ENCODE data around the gene MAP3K4.

The MAP3K4 gene

DNA sequence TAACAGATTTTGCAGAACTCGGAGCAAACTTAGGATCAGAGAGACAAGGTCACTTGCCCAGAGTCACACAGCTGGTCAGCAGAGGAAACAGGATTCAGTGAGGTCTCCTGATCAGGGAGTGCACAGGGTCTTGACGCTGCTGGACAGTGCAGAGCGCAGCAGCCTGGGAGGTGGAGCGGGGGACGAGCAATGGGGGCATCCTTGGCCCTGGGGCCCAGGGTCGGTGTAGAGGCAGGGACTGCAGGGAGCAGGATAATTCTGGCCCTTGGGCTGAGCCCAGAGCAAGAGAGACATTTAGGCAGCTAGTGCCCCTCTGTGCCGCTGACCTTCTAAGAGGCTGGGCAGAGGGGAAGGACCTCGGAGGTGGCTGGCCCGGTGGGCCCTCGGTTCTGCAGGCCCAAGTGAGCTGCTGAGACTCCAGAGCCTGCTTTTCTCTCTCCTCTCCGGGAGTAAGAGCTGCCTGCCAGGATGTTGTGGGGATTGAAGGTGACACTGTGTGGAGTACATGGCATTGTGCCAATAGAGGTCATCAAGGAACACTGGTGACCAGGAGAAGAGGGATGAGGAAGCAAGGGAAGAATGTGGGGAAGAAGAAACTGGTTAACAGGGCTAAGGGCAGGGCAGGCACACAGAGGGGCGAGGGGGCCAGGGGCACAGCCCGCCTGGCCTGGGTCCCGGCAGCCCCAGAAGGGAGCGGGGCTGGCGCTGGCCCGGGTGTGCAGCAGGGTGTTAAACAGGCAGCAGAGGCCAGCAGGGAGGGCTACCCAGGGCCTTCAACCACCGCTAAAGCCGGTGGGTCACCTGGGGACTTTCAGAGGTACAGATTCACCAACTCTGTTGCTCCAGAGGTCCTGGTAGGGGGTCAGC, 160.3 kb downstream of the MAP3K4 start:
- Histone ChIP-seq H3K4me1 (ENCODE audit: control insufficient read depth, insufficient read depth, low read length) (no peaks in the 10 kb centered on the region), H3K9ac (ENCODE audit: low read length) (no peak overlapping the region), H3K27me3 (ENCODE audit: control insufficient read depth, insufficient read depth, low read length) (no peaks in the 10 kb centered on the region), H3K9me3 (ENCODE audit: control insufficient read depth, insufficient read depth, low read depth, low read length) (no peaks in the 10 kb centered on the region; the same call in 1 of the 2 replicates), H3K4me3 (ENCODE audit: low read depth, low read length) (no peak overlapping the region), H3K36me3 (ENCODE audit: control insufficient read depth, insufficient read depth, low read length) (peaks cover 71% of the 10 kb centered on the region), H3K27ac (ENCODE audit: low read depth, low read length) (no peak overlapping the region)

- H3K4me3 ChIP-seq (ENCODE audit: low read depth, low read length) = no peak overlapping the region
- no peaks in the 10 kb centered on the region for H3K4me1 ChIP-seq (ENCODE audit: control insufficient read depth, insufficient read depth, low read length)
- H3K9ac ChIP-seq (ENCODE audit: low read length) = no peak overlapping the region
- H3K36me3 ChIP-seq (ENCODE audit: control insufficient read depth, insufficient read depth, low read length) = peaks cover 72% of the 10 kb centered on the region
- no peak overlapping the region for H3K27ac ChIP-seq (ENCODE audit: low read depth, low read length)
- no peaks in the 10 kb centered on the region for H3K27me3 ChIP-seq (ENCODE audit: control insufficient read depth, insufficient read depth, low read length)
- H3K9me3 ChIP-seq (ENCODE audit: control insufficient read depth, insufficient read depth, low read depth, low read length) = peaks cover 4% of the 10 kb centered on the region; the same call in 1 of the 2 replicates
Observed at GRCh38 chr6:161152527-161152862, 160.9 kb downstream of the MAP3K4 start.

DNA sequence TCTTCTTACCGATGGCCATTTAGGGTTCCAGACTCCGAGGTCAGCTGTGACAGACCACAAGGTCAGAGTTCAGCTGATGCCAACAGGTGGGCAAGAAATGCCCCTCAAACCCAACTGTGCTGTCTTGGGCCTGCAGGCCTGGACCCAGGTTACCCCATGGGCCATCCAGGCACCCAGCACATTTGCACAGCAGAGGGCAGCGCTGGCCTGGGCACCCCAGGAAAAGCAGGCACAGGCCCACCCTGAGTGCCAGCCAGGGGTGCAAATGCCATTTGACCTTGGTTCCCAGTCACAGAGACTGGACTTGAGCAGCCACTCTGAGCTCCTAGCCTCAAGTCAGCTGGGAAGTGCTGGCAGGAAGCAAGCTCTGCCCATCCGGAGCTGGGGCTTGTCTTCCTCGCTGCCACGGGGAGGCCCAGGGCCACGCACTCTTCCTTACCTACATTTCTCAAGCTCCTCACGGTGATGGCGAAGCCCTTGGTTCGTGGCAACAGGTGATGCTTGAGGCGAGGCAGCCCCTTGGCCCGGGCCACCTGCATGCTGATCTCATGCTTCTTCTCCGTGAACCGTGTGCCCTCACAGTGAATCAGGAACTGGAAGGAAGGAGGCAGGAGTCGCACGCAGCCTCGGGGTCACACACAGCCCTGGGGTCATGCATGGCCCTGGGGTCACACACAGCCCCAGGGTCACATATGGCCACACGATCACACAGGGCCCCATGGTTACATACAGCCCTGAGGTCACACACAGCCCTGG, 161.5 kb downstream of the MAP3K4 start:
- no peaks in the 10 kb centered on the region for H3K4me1 ChIP-seq (ENCODE audit: control insufficient read depth, insufficient read depth, low read length)
- H3K9ac ChIP-seq (ENCODE audit: low read length) = no peak overlapping the region
- peaks cover 71% of the 10 kb centered on the region for H3K36me3 ChIP-seq (ENCODE audit: control insufficient read depth, insufficient read depth, low read length)
- no peak overlapping the region for H3K4me3 ChIP-seq (ENCODE audit: low read depth, low read length)
- H3K9me3 ChIP-seq (ENCODE audit: control insufficient read depth, insufficient read depth, low read depth, low read length) = peaks cover 7% of the 10 kb centered on the region
- H3K27me3 ChIP-seq (ENCODE audit: control insufficient read depth, insufficient read depth, low read length) = no peaks in the 10 kb centered on the region
- no peak overlapping the region for H3K27ac ChIP-seq (ENCODE audit: low read depth, low read length)

- H3K36me3 ChIP-seq (ENCODE audit: control insufficient read depth, insufficient read depth, low read length) = peaks cover 71% of the 10 kb centered on the region
- no peak overlapping the region for H3K4me3 ChIP-seq (ENCODE audit: low read depth, low read length)
- H3K27ac ChIP-seq (ENCODE audit: low read depth, low read length) = no peak overlapping the region
- H3K9me3 ChIP-seq (ENCODE audit: control insufficient read depth, insufficient read depth, low read depth, low read length) = peaks cover 7% of the 10 kb centered on the region
- H3K27me3 ChIP-seq (ENCODE audit: control insufficient read depth, insufficient read depth, low read length) = no peaks in the 10 kb centered on the region
- no peak overlapping the region for H3K9ac ChIP-seq (ENCODE audit: low read length)
- H3K4me1 ChIP-seq (ENCODE audit: control insufficient read depth, insufficient read depth, low read length) = no peaks in the 10 kb centered on the region
Observed at GRCh38 chr6:161153725-161154124, 162.2 kb downstream of the MAP3K4 start.

DNA sequence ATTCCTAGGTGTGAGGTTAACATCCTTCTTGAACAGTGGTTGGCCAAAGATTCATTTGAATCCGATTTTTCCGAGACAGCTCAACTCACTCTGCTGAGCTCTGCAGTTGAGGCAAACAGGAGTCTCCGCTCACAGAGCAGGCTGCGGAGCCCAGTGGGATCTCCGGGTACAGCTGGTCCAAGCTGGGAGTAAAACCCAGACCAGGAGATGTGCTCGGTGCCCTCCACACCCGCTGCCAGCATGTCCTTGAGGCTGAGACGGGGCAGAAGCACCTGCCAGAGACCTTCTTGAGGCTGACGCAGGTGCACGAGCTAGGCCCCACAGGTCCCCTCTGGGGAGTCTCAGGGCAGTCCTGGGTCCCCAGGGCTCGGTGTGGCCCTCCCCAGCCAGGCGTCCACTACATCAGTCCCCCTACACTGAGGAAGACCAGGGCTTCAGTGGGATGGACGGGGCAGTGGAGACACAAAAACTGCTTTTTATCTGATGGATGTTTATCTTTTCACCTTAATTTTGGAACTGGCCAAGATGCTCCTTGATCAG, 163.3 kb downstream of the MAP3K4 start:
- no peak overlapping the region for H3K4me3 ChIP-seq (ENCODE audit: low read depth, low read length)
- no peak overlapping the region for H3K9ac ChIP-seq (ENCODE audit: low read length)
- H3K27me3 ChIP-seq (ENCODE audit: control insufficient read depth, insufficient read depth, low read length) = no peaks in the 10 kb centered on the region
- peaks cover 72% of the 10 kb centered on the region for H3K36me3 ChIP-seq (ENCODE audit: control insufficient read depth, insufficient read depth, low read length)
- H3K9me3 ChIP-seq (ENCODE audit: control insufficient read depth, insufficient read depth, low read depth, low read length) = peaks cover 7% of the 10 kb centered on the region
- no peaks in the 10 kb centered on the region for H3K4me1 ChIP-seq (ENCODE audit: control insufficient read depth, insufficient read depth, low read length)
- H3K27ac ChIP-seq (ENCODE audit: low read depth, low read length) = no peak overlapping the region

DNA sequence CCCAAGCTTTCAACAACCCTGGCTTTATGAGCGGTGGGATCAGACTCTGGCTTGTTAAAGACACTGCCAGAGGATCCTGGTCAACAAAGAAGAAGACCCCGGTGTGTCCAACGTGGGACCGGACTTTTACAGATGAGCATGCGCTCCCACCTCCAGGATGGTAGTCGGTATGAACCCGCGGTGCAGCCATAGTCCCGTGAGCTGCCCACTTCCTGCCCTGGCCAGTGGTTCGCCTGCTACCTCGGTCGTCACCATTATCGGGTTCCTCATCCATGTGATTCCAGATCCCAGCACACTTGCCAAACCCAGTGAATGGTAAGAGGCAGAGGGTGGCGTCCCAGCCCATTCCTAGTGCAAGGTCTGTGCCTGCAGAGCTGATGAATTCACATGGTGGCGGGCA, 169.6 kb downstream of the MAP3K4 start:
- peaks cover 7% of the 10 kb centered on the region for H3K9me3 ChIP-seq (ENCODE audit: control insufficient read depth, insufficient read depth, low read depth, low read length)
- no peaks in the 10 kb centered on the region for H3K27me3 ChIP-seq (ENCODE audit: control insufficient read depth, insufficient read depth, low read length)
- H3K9ac ChIP-seq (ENCODE audit: low read length) = no peak overlapping the region
- no peak overlapping the region for H3K27ac ChIP-seq (ENCODE audit: low read depth, low read length)
- peaks cover 6% of the 10 kb centered on the region for H3K4me1 ChIP-seq (ENCODE audit: control insufficient read depth, insufficient read depth, low read length)
- no peak overlapping the region for H3K4me3 ChIP-seq (ENCODE audit: low read depth, low read length)
- H3K36me3 ChIP-seq (ENCODE audit: control insufficient read depth, insufficient read depth, low read length) = peaks cover 76% of the 10 kb centered on the region

GRCh38 chr6:161161889-161162624, 170.5 kb downstream of the MAP3K4 start:
- Histone ChIP-seq H3K9me3 (ENCODE audit: control insufficient read depth, insufficient read depth, low read depth, low read length) (peaks cover 6% of the 10 kb centered on the region), H3K4me1 (ENCODE audit: control insufficient read depth, insufficient read depth, low read length) (peaks cover 6% of the 10 kb centered on the region), H3K27ac (ENCODE audit: low read depth, low read length) (no peak overlapping the region), H3K4me3 (ENCODE audit: low read depth, low read length) (no peak overlapping the region), H3K27me3 (ENCODE audit: control insufficient read depth, insufficient read depth, low read length) (no peaks in the 10 kb centered on the region), H3K9ac (ENCODE audit: low read length) (no peak overlapping the region), H3K36me3 (ENCODE audit: control insufficient read depth, insufficient read depth, low read length) (peaks cover 72% of the 10 kb centered on the region)

DNA sequence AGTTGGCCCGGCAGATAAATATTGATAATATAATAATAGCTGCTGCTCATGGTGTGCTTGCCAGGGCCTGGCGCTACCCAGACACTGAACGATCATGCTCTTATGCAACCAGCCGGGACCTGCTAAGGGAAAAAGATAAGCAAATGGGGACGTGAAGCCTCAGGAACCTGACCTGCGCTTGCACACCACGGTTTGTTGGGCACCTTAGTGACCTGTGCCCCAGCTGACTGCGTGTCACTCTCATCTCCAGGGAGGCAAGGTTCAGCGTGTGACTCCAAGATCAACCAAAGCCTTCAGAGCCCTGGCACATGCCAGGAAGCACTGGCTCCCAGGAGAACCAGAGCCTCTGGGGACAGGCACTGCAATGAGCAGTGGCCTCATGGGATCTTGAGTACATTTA, 171.2 kb downstream of the MAP3K4 start:
- peaks cover 65% of the 10 kb centered on the region for H3K36me3 ChIP-seq (ENCODE audit: control insufficient read depth, insufficient read depth, low read length)
- no peak overlapping the region for H3K9ac ChIP-seq (ENCODE audit: low read length)
- H3K4me1 ChIP-seq (ENCODE audit: control insufficient read depth, insufficient read depth, low read length) = peaks cover 8% of the 10 kb centered on the region
- no peak overlapping the region for H3K4me3 ChIP-seq (ENCODE audit: low read depth, low read length)
- no peak overlapping the region for H3K27ac ChIP-seq (ENCODE audit: low read depth, low read length)
- H3K9me3 ChIP-seq (ENCODE audit: control insufficient read depth, insufficient read depth, low read depth, low read length) = peaks cover 1% of the 10 kb centered on the region; the same call in 1 of the 2 replicates
- H3K27me3 ChIP-seq (ENCODE audit: control insufficient read depth, insufficient read depth, low read length) = no peaks in the 10 kb centered on the region

DNA sequence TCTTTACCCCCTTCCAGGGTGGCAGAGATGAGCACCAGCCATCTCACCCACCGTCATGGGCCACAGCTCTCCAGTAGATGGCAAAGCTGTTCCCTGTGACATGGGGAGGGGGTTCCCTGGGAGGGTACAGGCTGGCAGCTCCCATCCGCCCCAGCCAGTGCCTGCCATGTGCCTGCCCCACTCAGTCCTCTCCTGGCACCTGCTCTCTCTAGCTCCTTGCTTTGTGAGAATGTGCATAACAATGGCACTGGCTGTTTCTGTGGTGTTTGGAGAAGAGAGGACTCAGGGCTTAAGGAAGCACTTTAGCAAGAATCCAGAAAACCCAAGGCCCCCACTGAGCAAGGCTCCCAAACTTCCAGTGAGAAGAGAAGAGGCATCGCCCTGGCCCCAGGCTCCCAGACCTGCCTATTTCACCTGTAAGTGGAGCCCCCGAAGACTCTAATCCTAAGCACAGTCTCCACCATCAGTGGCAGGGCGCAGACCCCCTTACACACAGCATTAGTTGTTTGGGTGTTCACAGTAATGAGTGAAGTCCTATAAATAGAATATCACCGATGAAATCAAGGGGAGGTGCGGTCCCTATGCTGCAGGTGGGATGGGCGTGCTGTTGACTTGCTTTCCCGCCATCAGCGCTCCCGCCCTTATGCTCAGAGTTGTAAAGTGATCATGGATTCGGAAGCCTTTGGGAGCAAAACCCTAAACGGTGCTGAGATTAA, 172.1 kb downstream of the MAP3K4 start:
- Histone ChIP-seq H3K27ac (ENCODE audit: low read depth, low read length) (no peak overlapping the region), H3K27me3 (ENCODE audit: control insufficient read depth, insufficient read depth, low read length) (no peaks in the 10 kb centered on the region), H3K4me1 (ENCODE audit: control insufficient read depth, insufficient read depth, low read length) (peaks cover 17% of the 10 kb centered on the region), H3K36me3 (ENCODE audit: control insufficient read depth, insufficient read depth, low read length) (peaks cover 57% of the 10 kb centered on the region), H3K9me3 (ENCODE audit: control insufficient read depth, insufficient read depth, low read depth, low read length) (no peaks in the 10 kb centered on the region; the same call in 1 of the 2 replicates), H3K4me3 (ENCODE audit: low read depth, low read length) (no peak overlapping the region), H3K9ac (ENCODE audit: low read length) (no peak overlapping the region)

- Histone ChIP-seq H3K9me3 (ENCODE audit: control insufficient read depth, insufficient read depth, low read depth, low read length) (no peaks in the 10 kb centered on the region; the same call in 1 of the 2 replicates), H3K27me3 (ENCODE audit: control insufficient read depth, insufficient read depth, low read length) (no peaks in the 10 kb centered on the region), H3K4me3 (ENCODE audit: low read depth, low read length) (no peak overlapping the region), H3K4me1 (ENCODE audit: control insufficient read depth, insufficient read depth, low read length) (peaks cover 22% of the 10 kb centered on the region), H3K27ac (ENCODE audit: low read depth, low read length) (no peak overlapping the region), H3K9ac (ENCODE audit: low read length) (no peak overlapping the region), H3K36me3 (ENCODE audit: control insufficient read depth, insufficient read depth, low read length) (peaks cover 52% of the 10 kb centered on the region)
Observed at GRCh38 chr6:161164182-161164625, 172.6 kb downstream of the MAP3K4 start.
